CD14-positive monocyte (primary cell): Measurements from ENCODE around the gene SEH1L. TPM values are rescaled to one million over a fixed set of nuclear protein-coding genes. Genes with fewer than 3 reads are reported as not detected.

Experiments used
- DNase-seq, 3 donors: peaks; one replicate each; pipeline ENCODE4 v3.0.0-alpha.2; 2011 to 2022
- H2AFZ ChIP-seq: 2 replicates; pipeline ENCODE4 v1.6.0; 2012; ENCODE audit warnings: mild to moderate bottlenecking, low read depth, low read length, inconsistent platforms; ENCODE audit not compliant: insufficient read depth, poor library complexity, severe bottlenecking
- H3K27ac ChIP-seq, 2 donors: 1 replicate in 1 of 2; 2 replicates in 1 of 2; pipeline ENCODE4 v1.5.1; 2012 to 2013; ENCODE audit warnings: low read length in 2 of 2, control low read depth in 1 of 2, inconsistent platforms in 1 of 2, low read depth in 1 of 2, mild to moderate bottlenecking in 1 of 2
- H3K27me3 ChIP-seq, 2 donors: one replicate each; pipeline versions ENCODE4 v1.6.0 to v1.6.1; 2011 to 2013; ENCODE audit warnings: low read length in 2 of 2; ENCODE audit not compliant: control insufficient read depth in 2 of 2, insufficient read depth in 2 of 2
- H3K36me3 ChIP-seq, 2 donors: replicated peaks in 1 of 2; 1 replicate in 1 of 2; 2 replicates in 1 of 2; pipeline versions ENCODE4 v1.5.1 to v1.6.1; 2012 to 2013; ENCODE audit warnings: low read length in 2 of 2, control low read depth in 1 of 2, inconsistent platforms in 1 of 2, mild to moderate bottlenecking in 1 of 2; ENCODE audit not compliant: insufficient read depth in 2 of 2, control insufficient read depth in 1 of 2
- H3K4me1 ChIP-seq, 2 donors: 1 replicate in 1 of 2; 2 replicates in 1 of 2; pipeline versions ENCODE4 v1.5.1 to v1.6.1; 2012 to 2013; ENCODE audit warnings: low read length in 2 of 2, control low read depth in 1 of 2, inconsistent platforms in 1 of 2, mild to moderate bottlenecking in 1 of 2, moderate library complexity in 1 of 2; ENCODE audit not compliant: insufficient read depth in 2 of 2, control insufficient read depth in 1 of 2
- H3K4me2 ChIP-seq: replicated peaks from 2 replicates; pipeline ENCODE3; 2012; ENCODE audit warnings: low read length, moderate library complexity, mild to moderate bottlenecking; ENCODE audit not compliant: poor library complexity, severe bottlenecking; ENCODE audit errors: extremely low read depth
- H3K4me3 ChIP-seq, 3 experiments: fragments of 200-600 bp in 1 of 3; sonication (generic) in 1 of 3; replicated peaks in 1 of 3; 1 replicate in 2 of 3; 2 replicates in 1 of 3; pipeline ENCODE4 v1.5.1; 2011 to 2013; ENCODE audit warnings: low read length in 3 of 3, mild to moderate bottlenecking in 3 of 3, control low read depth in 2 of 3, low read depth in 2 of 3, inconsistent platforms in 1 of 3, moderate library complexity in 1 of 3
- H3K79me2 ChIP-seq: 2 replicates; pipeline ENCODE4 v1.6.0; 2012; ENCODE audit warnings: mild to moderate bottlenecking, control low read depth, inconsistent platforms, low read length, moderate library complexity; ENCODE audit not compliant: insufficient read depth
- H3K9ac ChIP-seq: 2 replicates; pipeline ENCODE4 v1.6.0; 2017; ENCODE audit warnings: low read length, mild to moderate bottlenecking; ENCODE audit not compliant: insufficient read depth, poor library complexity, severe bottlenecking
- H3K9me3 ChIP-seq, 2 donors: replicated peaks in 1 of 2; 1 replicate in 1 of 2; 2 replicates in 1 of 2; pipeline versions ENCODE4 v1.5.1 to v1.6.1; 2012 to 2013; ENCODE audit warnings: low read length in 2 of 2, control low read depth in 1 of 2; ENCODE audit not compliant: control insufficient read depth in 1 of 2, insufficient read depth in 1 of 2
- H4K20me1 ChIP-seq: 2 replicates; pipeline ENCODE4 v1.6.0; 2012; ENCODE audit warnings: mild to moderate bottlenecking, low read length, control low read depth, moderate library complexity; ENCODE audit not compliant: insufficient read depth
- H3K27ac Mint-ChIP-seq, 7 donors: one replicate each; pipeline ENCODE4 v1.8.0; 2020; ENCODE audit warnings: mild to moderate bottlenecking in 7 of 7, mixed read lengths in 7 of 7, moderate library complexity in 6 of 7, inconsistent platforms in 2 of 7
- H3K27me3 Mint-ChIP-seq, 3 donors: one replicate each; pipeline ENCODE4 v1.8.0; 2021 to 2022; ENCODE audit warnings: low read depth in 3 of 3, mild to moderate bottlenecking in 3 of 3, mixed read lengths in 3 of 3, moderate library complexity in 3 of 3, inconsistent platforms in 1 of 3
- H3K36me3 Mint-ChIP-seq, 2 donors: one replicate each; pipeline ENCODE4 v1.8.0; 2020; ENCODE audit warnings: mixed read lengths in 2 of 2, inconsistent platforms in 1 of 2, mild to moderate bottlenecking in 1 of 2
- H3K4me1 Mint-ChIP-seq: one replicate; pipeline ENCODE4 v1.8.0; 2020; ENCODE audit warnings: mild to moderate bottlenecking, mixed read lengths
- H3K4me3 Mint-ChIP-seq, 2 donors: one replicate each; pipeline ENCODE4 v1.8.0; 2020; ENCODE audit warnings: mild to moderate bottlenecking in 2 of 2, mixed read lengths in 2 of 2, moderate library complexity in 1 of 2
- H3K9me3 Mint-ChIP-seq, 7 donors: one replicate each; pipeline ENCODE4 v1.8.0; 2020 to 2022; ENCODE audit warnings: mixed read lengths in 7 of 7, mild to moderate bottlenecking in 6 of 7, moderate library complexity in 6 of 7, inconsistent platforms in 2 of 7
- WGBS: methylation state at CpG from one replicate; pipeline ENCODE4 v1.1.5; 2013; ENCODE audit warnings: missing lambda C conversion rate; ENCODE audit not compliant: insufficient coverage; 5-methylcytosine and 5-hydroxymethylcytosine counted together
- intact Hi-C, 2 donors: fragments of 100-400 bp; cut with micrococcal nuclease; formaldehyde crosslinking; loops; one replicate each; pipeline versions ENCODE4 v1.15.0 to v1.15.1; 2023
- polyA plus RNA-seq, 3 donors: library from polyadenylated mRNA; depleted of rRNA in 1 of 3; unstranded in 2 of 3; stranded (reverse) in 1 of 3; fragments of 300-500 nt in 2 of 3; fragments of >200 nt in 1 of 3; fragmentation: Illumina TruSeq in 2 of 3; gene quantifications; 1 replicate in 2 of 3; 2 replicates in 1 of 3; pipeline ENCODE4 v1.2.3, GENCODE V29; 2012 to 2021
- TF ChIP-seq, protein P1 (sequence below): fragments of 200-600 bp; IDR thresholded peaks from one replicate; pipeline ENCODE4 v1.8.0; 2022; ENCODE audit warnings: antibody characterized with exemption, mild to moderate bottlenecking

The SEH1L gene
- polyA plus RNA-seq, 3 donors: 7.1 to 26.9 (median 25.9) TPM

DNA sequence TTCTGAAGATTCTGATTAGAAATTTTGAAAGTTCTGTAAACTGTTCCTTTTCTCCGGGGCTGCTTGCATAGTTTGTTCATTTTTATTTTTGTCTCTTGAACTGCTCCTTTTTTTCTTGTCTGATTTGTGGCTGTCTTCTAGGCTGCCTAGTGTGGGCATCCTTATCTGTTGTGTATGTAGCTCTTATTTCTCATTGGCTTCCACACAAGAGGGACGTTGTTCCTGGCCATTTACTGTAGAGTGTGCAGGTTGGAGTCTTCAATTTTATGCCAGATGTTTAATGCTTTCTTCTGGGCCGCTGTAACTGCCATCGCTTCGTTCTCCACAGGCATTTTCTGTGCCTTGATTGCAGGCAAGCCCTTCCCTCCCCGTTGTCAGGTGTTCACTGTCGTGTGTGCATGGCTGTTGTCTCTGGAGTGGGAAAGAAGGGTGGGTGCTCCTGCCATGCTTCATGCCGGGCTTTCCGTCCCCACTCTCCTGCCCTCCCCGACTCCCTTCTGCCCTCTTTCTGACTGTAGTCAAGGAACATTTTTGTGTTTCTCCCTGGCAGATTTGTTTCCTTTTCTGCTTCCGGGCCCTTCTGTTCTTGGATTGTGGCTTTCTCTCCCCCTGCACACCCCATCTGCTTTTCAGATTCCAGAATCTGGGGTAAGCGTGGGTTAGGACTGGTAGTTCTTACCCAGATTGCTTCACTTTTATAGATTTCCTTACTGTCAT is 58.9 kb downstream of the SEH1L start:
- Histone ChIP-seq H3K36me3 (peaks cover 45 to 91% of the 10 kb centered on the region in 2 donors), H3K4me3 (no peak overlapping the region), H3K79me2 (peaks cover 59% of the 10 kb centered on the region), H3K4me2 (peak overlapping the region; percentile 14), H3K27me3 (no peaks in the 10 kb centered on the region), H4K20me1 (peaks cover 34% of the 10 kb centered on the region), H3K4me1 (peaks cover 7 to 10% of the 10 kb centered on the region in 2 donors), H2AFZ (no peak overlapping the region), H3K9me3 (no peaks in the 10 kb centered on the region), H3K27ac (peak overlapping the region; percentile 50 to 76), H3K9ac (peak overlapping the region; percentile 56)
- Mint-ChIP-seq H3K27me3 (no peaks in the 10 kb centered on the region), H3K27ac (peak overlapping the region; percentile 33 to 88 (median 69)), H3K36me3 (peaks cover 38 to 40% of the 10 kb centered on the region in 2 donors), H3K9me3 (no peaks in the 10 kb centered on the region), H3K4me1 (peaks cover 16% of the 10 kb centered on the region), H3K4me3 (no peak overlapping the region)
- TF ChIP-seq, protein P1, sequence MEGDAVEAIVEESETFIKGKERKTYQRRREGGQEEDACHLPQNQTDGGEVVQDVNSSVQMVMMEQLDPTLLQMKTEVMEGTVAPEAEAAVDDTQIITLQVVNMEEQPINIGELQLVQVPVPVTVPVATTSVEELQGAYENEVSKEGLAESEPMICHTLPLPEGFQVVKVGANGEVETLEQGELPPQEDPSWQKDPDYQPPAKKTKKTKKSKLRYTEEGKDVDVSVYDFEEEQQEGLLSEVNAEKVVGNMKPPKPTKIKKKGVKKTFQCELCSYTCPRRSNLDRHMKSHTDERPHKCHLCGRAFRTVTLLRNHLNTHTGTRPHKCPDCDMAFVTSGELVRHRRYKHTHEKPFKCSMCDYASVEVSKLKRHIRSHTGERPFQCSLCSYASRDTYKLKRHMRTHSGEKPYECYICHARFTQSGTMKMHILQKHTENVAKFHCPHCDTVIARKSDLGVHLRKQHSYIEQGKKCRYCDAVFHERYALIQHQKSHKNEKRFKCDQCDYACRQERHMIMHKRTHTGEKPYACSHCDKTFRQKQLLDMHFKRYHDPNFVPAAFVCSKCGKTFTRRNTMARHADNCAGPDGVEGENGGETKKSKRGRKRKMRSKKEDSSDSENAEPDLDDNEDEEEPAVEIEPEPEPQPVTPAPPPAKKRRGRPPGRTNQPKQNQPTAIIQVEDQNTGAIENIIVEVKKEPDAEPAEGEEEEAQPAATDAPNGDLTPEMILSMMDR: no peak
- DNase-seq: no peak
- intact Hi-C loops: no loop called here
- WGBS: 59% methylated on average over 3 of the region's 12 CpGs

DNA sequence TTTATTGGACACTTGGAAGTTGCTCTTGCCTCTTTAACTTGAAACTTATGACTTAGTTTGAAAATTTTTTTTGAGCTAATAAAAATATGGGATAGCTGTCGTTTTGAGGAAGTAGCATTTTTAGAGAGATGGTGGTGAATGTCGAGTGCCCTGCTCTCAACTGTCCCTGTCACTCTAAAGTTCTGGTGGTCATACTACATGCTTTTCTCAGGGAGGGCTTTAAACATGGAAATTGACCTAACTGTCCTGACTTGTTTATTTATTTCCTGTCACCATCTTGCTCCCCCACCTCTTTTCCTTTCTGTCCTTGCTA is 59.4 kb downstream of the SEH1L start:
- peaks cover 56% of the 10 kb centered on the region for H3K79me2 ChIP-seq
- peaks cover 7 to 10% of the 10 kb centered on the region in 2 donors for H3K4me1 ChIP-seq
- TF ChIP-seq, protein P1: no peak
- H3K36me3 Mint-ChIP-seq: peaks cover 42% of the 10 kb centered on the region in 2 donors
- peaks cover 45 to 92% of the 10 kb centered on the region in 2 donors for H3K36me3 ChIP-seq
- H3K4me1 Mint-ChIP-seq: peaks cover 16% of the 10 kb centered on the region
- DNase-seq: no peak
- peak overlapping the region in 6 of 7 donors; percentile 50 to 88 (median 78) for H3K27ac Mint-ChIP-seq
- H3K27ac ChIP-seq: peak overlapping the region in 1 of 2 donors; percentile 76
- peak overlapping the region; percentile 14 for H3K4me2 ChIP-seq
- H3K9me3 Mint-ChIP-seq: no peaks in the 10 kb centered on the region
- no peak overlapping the region for H3K4me3 ChIP-seq
- no peaks in the 10 kb centered on the region for H3K9me3 ChIP-seq
- WGBS: 0% methylated on average over 2 of the region's 2 CpGs
- H4K20me1 ChIP-seq: peaks cover 35% of the 10 kb centered on the region
- peak overlapping the region; percentile 56 for H3K9ac ChIP-seq
- no peaks in the 10 kb centered on the region for H3K27me3 Mint-ChIP-seq
- no peak overlapping the region for H2AFZ ChIP-seq
- no peak overlapping the region for H3K4me3 Mint-ChIP-seq
- intact Hi-C loops: no loop called here
- no peaks in the 10 kb centered on the region for H3K27me3 ChIP-seq
